ENCODE results near the gene ARRDC5. TPM values are rescaled to one million over a fixed set of nuclear protein-coding genes. Genes with fewer than 3 reads are reported as not detected.
"Not testable (repeated sequence)": the region's sequence is repeated elsewhere in the genome, so short reads cannot be mapped to it uniquely, and the experiment has no call there.

ARRDC5 gene
- total RNA-seq, 1 experiment from 2014 or later, result not detected

- not testable (repeated sequence) for DNase-seq; H3K9me3 ChIP-seq (ENCODE audit: low read length); H3K9me2 ChIP-seq (replicated peaks; ENCODE audit: insufficient read depth, low read length); H2AFZ ChIP-seq (ENCODE audit: low read length); H3K4me2 ChIP-seq (ENCODE audit: low read depth, low read length, poor library complexity, severe bottlenecking); H3K4me3 ChIP-seq (ENCODE audit: low read length); H3K9ac ChIP-seq (ENCODE audit: low read length); H3K27me3 ChIP-seq (ENCODE audit: low read length); H3K79me2 ChIP-seq (ENCODE audit: low read length); H4K20me1 ChIP-seq (ENCODE audit: insufficient read depth, low read depth, low read length); H3K4me1 ChIP-seq (ENCODE audit: low read length); H3K36me3 ChIP-seq (ENCODE audit: insufficient read depth, low read length); H3K27ac ChIP-seq (ENCODE audit: low read length)
Observed at GRCh38 chr19:4845975-4846374, 56.7 kb downstream of the ARRDC5 start.

- no peaks in the 10 kb centered on the region for H3K27me3 ChIP-seq (ENCODE audit: low read length)
- H3K9me2 ChIP-seq (replicated peaks; ENCODE audit: insufficient read depth, low read length), result no peaks in the 10 kb centered on the region
- no peaks in the 10 kb centered on the region for H3K9me3 ChIP-seq (ENCODE audit: low read length)
- H2AFZ ChIP-seq (ENCODE audit: low read length), result no peak overlapping the region
- H3K4me2 ChIP-seq (ENCODE audit: low read depth, low read length, poor library complexity, severe bottlenecking), result no peak overlapping the region
- no peaks in the 10 kb centered on the region for H3K79me2 ChIP-seq (ENCODE audit: low read length)
- H3K4me1 ChIP-seq (ENCODE audit: low read length), result no peaks in the 10 kb centered on the region
- H4K20me1 ChIP-seq (ENCODE audit: insufficient read depth, low read depth, low read length), result no peaks in the 10 kb centered on the region
- no peak overlapping the region for H3K4me3 ChIP-seq (ENCODE audit: low read length)
- DNase-seq, result no peak
- H3K27ac ChIP-seq (ENCODE audit: low read length), result no peak overlapping the region
- peaks cover 7% of the 10 kb centered on the region for H3K36me3 ChIP-seq (ENCODE audit: insufficient read depth, low read length)
- no peak overlapping the region for H3K9ac ChIP-seq (ENCODE audit: low read length)
Observed at GRCh38 chr19:4844348-4845179, 58.1 kb downstream of the ARRDC5 start.

- no peaks in the 10 kb centered on the region for H3K9me2 ChIP-seq (replicated peaks; ENCODE audit: insufficient read depth, low read length)
- H3K79me2 ChIP-seq (ENCODE audit: low read length), result no peaks in the 10 kb centered on the region
- no peak overlapping the region for H3K27ac ChIP-seq (ENCODE audit: low read length)
- peaks cover 7% of the 10 kb centered on the region for H3K36me3 ChIP-seq (ENCODE audit: insufficient read depth, low read length)
- H3K9ac ChIP-seq (ENCODE audit: low read length), result no peak overlapping the region
- no peaks in the 10 kb centered on the region for H4K20me1 ChIP-seq (ENCODE audit: insufficient read depth, low read depth, low read length)
- no peaks in the 10 kb centered on the region for H3K9me3 ChIP-seq (ENCODE audit: low read length)
- H3K27me3 ChIP-seq (ENCODE audit: low read length), result no peaks in the 10 kb centered on the region
- H3K4me1 ChIP-seq (ENCODE audit: low read length), result no peaks in the 10 kb centered on the region
- DNase-seq, result no peak
- no peak overlapping the region for H3K4me3 ChIP-seq (ENCODE audit: low read length)
- H3K4me2 ChIP-seq (ENCODE audit: low read depth, low read length, poor library complexity, severe bottlenecking), result no peak overlapping the region
- H2AFZ ChIP-seq (ENCODE audit: low read length), result no peak overlapping the region
Observed at GRCh38 chr19:4843647-4843965, 59.1 kb downstream of the ARRDC5 start.

Small RNA genes lying within 50 kb of the gene (small RNA-seq; reads per million reads assigned to genes)
- not detected for gene MIR4747

Other genes starting within 250 kb of the ARRDC5 start
- gene MYDGF, start 232.6 kb downstream of the ARRDC5 start, total RNA-seq (2014; rRNA removed; shearing (Covaris generic); ENCODE audit: low replicate concordance), result 30.8 and 63.4 TPM in 2 replicates
- 26.8 and 34.8 TPM in 2 replicates for gene DPP9, start 179.1 kb downstream of the ARRDC5 start, total RNA-seq (2014; rRNA removed; shearing (Covaris generic); ENCODE audit: low replicate concordance)
- gene FEM1A, start 111.2 kb downstream of the ARRDC5 start, total RNA-seq (2014; rRNA removed; shearing (Covaris generic); ENCODE audit: low replicate concordance), result 7.8 and 12.5 TPM in 2 replicates
- gene TICAM1, start 71.2 kb downstream of the ARRDC5 start, total RNA-seq (2014; rRNA removed; shearing (Covaris generic); ENCODE audit: low replicate concordance), result 2.1 and 2.7 TPM in 2 replicates
- 28.7 and 68.1 TPM in 2 replicates for gene PLIN3, start 35.2 kb downstream of the ARRDC5 start, total RNA-seq (2014; rRNA removed; shearing (Covaris generic); ENCODE audit: low replicate concordance)
- gene UHRF1, start 6.6 kb upstream of the ARRDC5 start, total RNA-seq (2014; rRNA removed; shearing (Covaris generic); ENCODE audit: low replicate concordance), result 13.6 and 28.5 TPM in 2 replicates
- gene KDM4B, start 66.2 kb upstream of the ARRDC5 start, total RNA-seq (2014; rRNA removed; shearing (Covaris generic); ENCODE audit: low replicate concordance), result 50.8 and 59.7 TPM in 2 replicates